SK-N-SH (cell line): ENCODE data around the gene KLK3. TPM values are rescaled to one million over a fixed set of nuclear protein-coding genes. Genes with fewer than 3 reads are reported as not detected.

Source experiments
- CTCF ChIA-PET: fragments of 300-600, 350-600 bp; formaldehyde crosslinking; extraction: SDS; loops from one replicate; lab custom pipeline; 2021; lab: Yijun Ruan, JAX
- POLR2A ChIA-PET: fragments of 350-600 bp; sonication (Branson Sonifier 250); formaldehyde crosslinking; extraction: SDS; loops from one replicate; lab custom pipeline; 2020; ENCODE audit warnings: antibody characterized with exemption, inconsistent platforms; lab: Yijun Ruan, JAX
- DNase-seq: peaks from one replicate; pipeline ENCODE4 v3.0.0; 2012
- H2AFZ ChIP-seq: fragments of 200-600 bp; sonication (generic); 2 replicates; pipeline ENCODE4 v1.8.1; 2016; ENCODE audit warnings: antibody characterized with exemption, mild to moderate bottlenecking, low read depth
- H3F3A ChIP-seq: fragments of 200-600 bp; sonication (generic); replicated peaks from 2 replicates; pipeline ENCODE3; 2016; ENCODE audit warnings: antibody characterized with exemption, mild to moderate bottlenecking; ENCODE audit not compliant: insufficient read depth
- H3K27ac ChIP-seq, 2 experiments: fragments of 200-500 bp in 1 of 2; fragments of 200-600 bp in 1 of 2; sonication (Bioruptor generic) in 1 of 2; sonication (generic), shearing (Covaris generic) in 1 of 2; 2 replicates each; pipeline versions ENCODE4 v1.5.1 to v1.6.1; 2014 to 2016; ENCODE audit warnings: low read depth in 2 of 2, inconsistent platforms in 1 of 2, low read length in 1 of 2, mild to moderate bottlenecking in 1 of 2, mixed read lengths in 1 of 2
- H3K27me3 ChIP-seq: fragments of 200-600 bp; sonication (generic), shearing (Covaris generic); 2 replicates; pipeline ENCODE4 v1.6.1; 2016; ENCODE audit warnings: mixed run types; ENCODE audit not compliant: insufficient read depth
- H3K36me3 ChIP-seq, 2 experiments: fragments of 200-500 bp in 1 of 2; fragments of 200-600 bp in 1 of 2; sonication (Bioruptor generic) in 1 of 2; sonication (generic) in 1 of 2; replicated peaks in 1 of 2; 2 replicates each; pipeline versions ENCODE3 to v1.5.1; 2014 to 2016; ENCODE audit warnings: low read length in 1 of 2, mild to moderate bottlenecking in 1 of 2; ENCODE audit not compliant: insufficient read depth in 2 of 2, control insufficient read depth in 1 of 2
- H3K4me1 ChIP-seq, 2 experiments: fragments of 200-500 bp in 1 of 2; fragments of 200-600 bp in 1 of 2; sonication (Bioruptor generic) in 1 of 2; sonication (generic), shearing (Covaris generic) in 1 of 2; 2 replicates each; pipeline versions ENCODE4 v1.5.1 to v1.6.1; 2014 to 2016; ENCODE audit warnings: low read depth in 1 of 2, low read length in 1 of 2, mixed run types in 1 of 2; ENCODE audit not compliant: insufficient read depth in 2 of 2, control insufficient read depth in 1 of 2
- H3K4me2 ChIP-seq: fragments of 200-600 bp; sonication (generic), shearing (Covaris generic); 2 replicates; pipeline ENCODE4 v1.6.1; 2017; ENCODE audit warnings: mixed run types
- H3K4me3 ChIP-seq, 2 experiments: fragments of 200-500 bp in 1 of 2; fragments of 200-600 bp in 1 of 2; sonication (Bioruptor generic) in 1 of 2; sonication (generic), shearing (Covaris generic) in 1 of 2; 2 replicates each; pipeline versions ENCODE4 v1.5.1 to v1.8.1; 2014 to 2016; ENCODE audit warnings: low read depth in 2 of 2, inconsistent platforms in 1 of 2, low read length in 1 of 2, mild to moderate bottlenecking in 1 of 2, mixed read lengths in 1 of 2, moderate library complexity in 1 of 2
- H3K79me2 ChIP-seq: fragments of 200-600 bp; sonication (generic); 2 replicates; pipeline ENCODE4 v1.8.1; 2017; ENCODE audit warnings: mild to moderate bottlenecking; ENCODE audit not compliant: insufficient read depth
- H3K9ac ChIP-seq: fragments of 200-600 bp; sonication (generic); 2 replicates; pipeline ENCODE4 v1.6.1; 2017; ENCODE audit warnings: mixed run types
- H3K9me2 ChIP-seq: fragments of 200-600 bp; sonication (generic); 2 replicates; pipeline ENCODE4 v1.6.1; 2017; ENCODE audit warnings: mixed run types
- H3K9me3 ChIP-seq: fragments of 200-600 bp; sonication (generic); 2 replicates; pipeline ENCODE4 v1.6.1; 2017; ENCODE audit warnings: mixed run types, mild to moderate bottlenecking, moderate library complexity
- H4K20me1 ChIP-seq: fragments of 200-600 bp; sonication (generic); 2 replicates; pipeline ENCODE4 v1.6.1; 2017; ENCODE audit warnings: mild to moderate bottlenecking, mixed run types; ENCODE audit not compliant: insufficient read depth
- ELF1 ChIP-seq: IDR thresholded peaks from 2 replicates; pipeline ENCODE4 v1.4.0; 2012
- EP300 ChIP-seq, 2 experiments: IDR thresholded peaks; 2 replicates each; pipeline versions ENCODE4 v1.4.0 to v1.6.1; 2012; ENCODE audit warnings: borderline replicate concordance in 1 of 2, low read depth in 1 of 2, low read length in 1 of 2
- GATA2 ChIP-seq: sonication (generic); formaldehyde crosslinking; IDR thresholded peaks from 2 replicates; pipeline ENCODE4 v1.5.0; 2020; ENCODE audit warnings: mild to moderate bottlenecking, missing genetic modification reagents
- MEF2A ChIP-seq: IDR thresholded peaks from 2 replicates; pipeline ENCODE4 v1.4.0; 2012; ENCODE audit warnings: low read depth, borderline replicate concordance
- RAD21 ChIP-seq: IDR thresholded peaks from 2 replicates; pipeline ENCODE4 v1.6.1; 2012; ENCODE audit warnings: mild to moderate bottlenecking, low read length
- TEAD4 ChIP-seq: IDR thresholded peaks from 2 replicates; pipeline ENCODE4 v1.4.0; 2012; ENCODE audit warnings: mild to moderate bottlenecking, borderline replicate concordance; ENCODE audit not compliant: insufficient read depth
- WGBS: methylation state at CpG from one replicate; pipeline ENCODE4 v1.1.6; 2017; ENCODE audit warnings: low lambda C conversion rate; 5-methylcytosine and 5-hydroxymethylcytosine counted together
- polyA plus RNA-seq, 3 experiments: library from polyadenylated mRNA; depleted of rRNA; stranded (reverse); fragments of >200 nt; gene quantifications; 2 replicates each; pipeline ENCODE4 v1.2.3, GENCODE V29; 2012
- TF ChIP-seq, protein P1 (sequence below): IDR thresholded peaks from 2 replicates; pipeline ENCODE4 v1.6.1; 2012; ENCODE audit warnings: mild to moderate bottlenecking, low read depth, low read length, moderate library complexity
- TF ChIP-seq, protein P2 (sequence below): IDR thresholded peaks from 2 replicates; pipeline ENCODE4 v1.4.0; 2012; ENCODE audit warnings: low read depth, borderline replicate concordance
- TF ChIP-seq, protein P3 (sequence below): fragments of 200-600 bp; sonication (generic); IDR thresholded peaks from 2 replicates; pipeline ENCODE4 v1.6.1; 2017; ENCODE audit warnings: antibody characterized with exemption, mild to moderate bottlenecking, moderate library complexity
- TF ChIP-seq, protein P4 (sequence below): fragments of 150-350 bp; IDR thresholded peaks from 2 replicates; pipeline ENCODE4 v1.6.1; 2016; ENCODE audit warnings: mild to moderate bottlenecking, low read depth, low read length

KLK3 gene
- polyA plus RNA-seq, 1 of the 3 experiments (the other 2 are of a cell fraction): not detected

DNA sequence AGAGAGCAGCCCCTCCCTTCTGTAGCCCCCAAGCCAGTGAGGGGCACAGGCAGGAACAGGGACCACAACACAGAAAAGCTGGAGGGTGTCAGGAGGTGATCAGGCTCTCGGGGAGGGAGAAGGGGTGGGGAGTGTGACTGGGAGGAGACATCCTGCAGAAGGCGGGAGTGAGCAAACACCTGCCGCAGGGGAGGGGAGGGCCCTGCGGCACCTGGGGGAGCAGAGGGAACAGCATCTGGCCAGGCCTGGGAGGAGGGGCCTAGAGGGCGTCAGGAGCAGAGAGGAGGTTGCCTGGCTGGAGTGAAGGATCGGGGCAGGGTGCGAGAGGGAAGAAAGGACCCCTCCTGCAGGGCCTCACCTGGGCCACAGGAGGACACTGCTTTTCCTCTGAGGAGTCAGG is 4.2 kb downstream of the KLK3 start:
- 7% methylated on average over 6 of the region's 7 CpGs for WGBS
- Histone ChIP-seq H2AFZ (no peak overlapping the region), H3K4me2 (no peak overlapping the region), H3K9ac (no peak overlapping the region), H4K20me1 (no peaks in the 10 kb centered on the region), H3K27me3 (peaks cover 36% of the 10 kb centered on the region), H3F3A (no peaks in the 10 kb centered on the region), H3K9me3 (no peaks in the 10 kb centered on the region), H3K27ac (no peak overlapping the region), H3K36me3 (no peaks in the 10 kb centered on the region), H3K79me2 (no peaks in the 10 kb centered on the region), H3K4me3 (no peak overlapping the region), H3K4me1 (no peaks in the 10 kb centered on the region), H3K9me2 (no peaks in the 10 kb centered on the region)
- ChIA-PET POLR2A (no interaction called here), CTCF (no interaction called here)
- no peak for DNase-seq
- no peak for TF ChIP-seq RAD21
- TF ChIP-seq, protein P1, sequence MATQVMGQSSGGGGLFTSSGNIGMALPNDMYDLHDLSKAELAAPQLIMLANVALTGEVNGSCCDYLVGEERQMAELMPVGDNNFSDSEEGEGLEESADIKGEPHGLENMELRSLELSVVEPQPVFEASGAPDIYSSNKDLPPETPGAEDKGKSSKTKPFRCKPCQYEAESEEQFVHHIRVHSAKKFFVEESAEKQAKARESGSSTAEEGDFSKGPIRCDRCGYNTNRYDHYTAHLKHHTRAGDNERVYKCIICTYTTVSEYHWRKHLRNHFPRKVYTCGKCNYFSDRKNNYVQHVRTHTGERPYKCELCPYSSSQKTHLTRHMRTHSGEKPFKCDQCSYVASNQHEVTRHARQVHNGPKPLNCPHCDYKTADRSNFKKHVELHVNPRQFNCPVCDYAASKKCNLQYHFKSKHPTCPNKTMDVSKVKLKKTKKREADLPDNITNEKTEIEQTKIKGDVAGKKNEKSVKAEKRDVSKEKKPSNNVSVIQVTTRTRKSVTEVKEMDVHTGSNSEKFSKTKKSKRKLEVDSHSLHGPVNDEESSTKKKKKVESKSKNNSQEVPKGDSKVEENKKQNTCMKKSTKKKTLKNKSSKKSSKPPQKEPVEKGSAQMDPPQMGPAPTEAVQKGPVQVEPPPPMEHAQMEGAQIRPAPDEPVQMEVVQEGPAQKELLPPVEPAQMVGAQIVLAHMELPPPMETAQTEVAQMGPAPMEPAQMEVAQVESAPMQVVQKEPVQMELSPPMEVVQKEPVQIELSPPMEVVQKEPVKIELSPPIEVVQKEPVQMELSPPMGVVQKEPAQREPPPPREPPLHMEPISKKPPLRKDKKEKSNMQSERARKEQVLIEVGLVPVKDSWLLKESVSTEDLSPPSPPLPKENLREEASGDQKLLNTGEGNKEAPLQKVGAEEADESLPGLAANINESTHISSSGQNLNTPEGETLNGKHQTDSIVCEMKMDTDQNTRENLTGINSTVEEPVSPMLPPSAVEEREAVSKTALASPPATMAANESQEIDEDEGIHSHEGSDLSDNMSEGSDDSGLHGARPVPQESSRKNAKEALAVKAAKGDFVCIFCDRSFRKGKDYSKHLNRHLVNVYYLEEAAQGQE: no peak
- TF ChIP-seq TEAD4: no peak
- TF ChIP-seq, protein P2, sequence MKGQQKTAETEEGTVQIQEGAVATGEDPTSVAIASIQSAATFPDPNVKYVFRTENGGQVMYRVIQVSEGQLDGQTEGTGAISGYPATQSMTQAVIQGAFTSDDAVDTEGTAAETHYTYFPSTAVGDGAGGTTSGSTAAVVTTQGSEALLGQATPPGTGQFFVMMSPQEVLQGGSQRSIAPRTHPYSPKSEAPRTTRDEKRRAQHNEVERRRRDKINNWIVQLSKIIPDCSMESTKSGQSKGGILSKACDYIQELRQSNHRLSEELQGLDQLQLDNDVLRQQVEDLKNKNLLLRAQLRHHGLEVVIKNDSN: no peak
- no peak for TF ChIP-seq ELF1
- no peak for TF ChIP-seq EP300 (IDR thresholded peaks at IDR 0.05; ENCODE audit: borderline replicate concordance in 1 of 2, low read depth in 1 of 2, low read length in 1 of 2)
- TF ChIP-seq, protein P3, sequence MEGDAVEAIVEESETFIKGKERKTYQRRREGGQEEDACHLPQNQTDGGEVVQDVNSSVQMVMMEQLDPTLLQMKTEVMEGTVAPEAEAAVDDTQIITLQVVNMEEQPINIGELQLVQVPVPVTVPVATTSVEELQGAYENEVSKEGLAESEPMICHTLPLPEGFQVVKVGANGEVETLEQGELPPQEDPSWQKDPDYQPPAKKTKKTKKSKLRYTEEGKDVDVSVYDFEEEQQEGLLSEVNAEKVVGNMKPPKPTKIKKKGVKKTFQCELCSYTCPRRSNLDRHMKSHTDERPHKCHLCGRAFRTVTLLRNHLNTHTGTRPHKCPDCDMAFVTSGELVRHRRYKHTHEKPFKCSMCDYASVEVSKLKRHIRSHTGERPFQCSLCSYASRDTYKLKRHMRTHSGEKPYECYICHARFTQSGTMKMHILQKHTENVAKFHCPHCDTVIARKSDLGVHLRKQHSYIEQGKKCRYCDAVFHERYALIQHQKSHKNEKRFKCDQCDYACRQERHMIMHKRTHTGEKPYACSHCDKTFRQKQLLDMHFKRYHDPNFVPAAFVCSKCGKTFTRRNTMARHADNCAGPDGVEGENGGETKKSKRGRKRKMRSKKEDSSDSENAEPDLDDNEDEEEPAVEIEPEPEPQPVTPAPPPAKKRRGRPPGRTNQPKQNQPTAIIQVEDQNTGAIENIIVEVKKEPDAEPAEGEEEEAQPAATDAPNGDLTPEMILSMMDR: no peak

DNA sequence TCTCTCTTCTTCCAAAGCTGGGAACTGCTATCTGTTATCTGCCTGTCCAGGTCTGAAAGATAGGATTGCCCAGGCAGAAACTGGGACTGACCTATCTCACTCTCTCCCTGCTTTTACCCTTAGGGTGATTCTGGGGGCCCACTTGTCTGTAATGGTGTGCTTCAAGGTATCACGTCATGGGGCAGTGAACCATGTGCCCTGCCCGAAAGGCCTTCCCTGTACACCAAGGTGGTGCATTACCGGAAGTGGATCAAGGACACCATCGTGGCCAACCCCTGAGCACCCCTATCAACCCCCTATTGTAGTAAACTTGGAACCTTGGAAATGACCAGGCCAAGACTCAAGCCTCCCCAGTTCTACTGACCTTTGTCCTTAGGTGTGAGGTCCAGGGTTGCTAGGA is 5.1 kb downstream of the KLK3 start:
- Histone ChIP-seq H3K36me3 (no peaks in the 10 kb centered on the region), H3K9ac (no peak overlapping the region), H3K9me3 (no peaks in the 10 kb centered on the region), H3K9me2 (no peaks in the 10 kb centered on the region), H3K4me2 (no peak overlapping the region), H3K27ac (no peak overlapping the region), H3K4me3 (no peak overlapping the region), H3F3A (no peaks in the 10 kb centered on the region), H3K4me1 (no peaks in the 10 kb centered on the region), H3K79me2 (no peaks in the 10 kb centered on the region), H2AFZ (no peak overlapping the region), H4K20me1 (no peaks in the 10 kb centered on the region), H3K27me3 (peaks cover 36% of the 10 kb centered on the region; the same call in 1 of the 2 replicates)
- CTCF ChIA-PET: no interaction called here
- TF ChIP-seq, protein P4, sequence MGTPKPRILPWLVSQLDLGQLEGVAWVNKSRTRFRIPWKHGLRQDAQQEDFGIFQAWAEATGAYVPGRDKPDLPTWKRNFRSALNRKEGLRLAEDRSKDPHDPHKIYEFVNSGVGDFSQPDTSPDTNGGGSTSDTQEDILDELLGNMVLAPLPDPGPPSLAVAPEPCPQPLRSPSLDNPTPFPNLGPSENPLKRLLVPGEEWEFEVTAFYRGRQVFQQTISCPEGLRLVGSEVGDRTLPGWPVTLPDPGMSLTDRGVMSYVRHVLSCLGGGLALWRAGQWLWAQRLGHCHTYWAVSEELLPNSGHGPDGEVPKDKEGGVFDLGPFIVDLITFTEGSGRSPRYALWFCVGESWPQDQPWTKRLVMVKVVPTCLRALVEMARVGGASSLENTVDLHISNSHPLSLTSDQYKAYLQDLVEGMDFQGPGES: no peak
- TF ChIP-seq EP300 (IDR thresholded peaks at IDR 0.05; ENCODE audit: borderline replicate concordance in 1 of 2, low read depth in 1 of 2, low read length in 1 of 2): no peak
- no peak for TF ChIP-seq ELF1
- TF ChIP-seq, protein P2: no peak
- no peak for TF ChIP-seq GATA2
- no peak for TF ChIP-seq MEF2A
- TF ChIP-seq RAD21: no peak
- TF ChIP-seq, protein P1: no peak
- 9% methylated on average over 3 of the region's 4 CpGs for WGBS
- POLR2A ChIA-PET: no interaction called here
- DNase-seq: no peak
